ENCODE measurements around the gene UGT1A9.

Gene UGT1A9

DNA sequence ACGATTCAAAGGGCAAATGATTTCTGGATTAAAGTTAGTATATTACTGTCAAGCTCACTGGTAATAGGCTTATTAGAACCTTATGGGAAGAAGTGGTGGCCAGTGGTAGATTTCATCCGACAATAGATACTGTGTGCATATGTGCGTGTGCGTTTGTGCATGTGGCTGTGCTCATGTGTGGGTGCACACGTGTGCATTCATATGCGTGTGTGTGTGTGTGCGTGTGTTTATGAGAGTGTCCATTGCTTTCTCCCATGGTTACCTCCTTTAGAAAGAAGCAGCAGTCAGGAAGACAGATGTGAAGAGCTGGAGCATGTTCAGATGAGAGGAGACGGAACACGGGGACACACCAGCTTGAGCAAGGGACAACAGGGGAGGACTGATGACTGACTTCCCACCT is 97.6 kb downstream of the UGT1A9 start:
- no peak overlapping the region for H3K9ac ChIP-seq (ENCODE audit: low read depth, low read length)
- no peaks in the 10 kb centered on the region for H3K36me3 ChIP-seq (ENCODE audit: insufficient read depth, low read length)
- H3K9me3 ChIP-seq (ENCODE audit: insufficient read depth, low read length, severe bottlenecking): no peaks in the 10 kb centered on the region
- H3K27ac ChIP-seq (ENCODE audit: low read length): no peak overlapping the region
- H3K4me3 ChIP-seq (ENCODE audit: low read depth in 1 of 2, low read length in 2 of 2): no peak overlapping the region
- H4K20me1 ChIP-seq (ENCODE audit: insufficient read depth, low read length): no peaks in the 10 kb centered on the region
- DNase-seq (no peak), ATAC-seq (ENCODE audit: insufficient read depth, low read depth) (no peak)
- TF ChIP-seq, protein P1, sequence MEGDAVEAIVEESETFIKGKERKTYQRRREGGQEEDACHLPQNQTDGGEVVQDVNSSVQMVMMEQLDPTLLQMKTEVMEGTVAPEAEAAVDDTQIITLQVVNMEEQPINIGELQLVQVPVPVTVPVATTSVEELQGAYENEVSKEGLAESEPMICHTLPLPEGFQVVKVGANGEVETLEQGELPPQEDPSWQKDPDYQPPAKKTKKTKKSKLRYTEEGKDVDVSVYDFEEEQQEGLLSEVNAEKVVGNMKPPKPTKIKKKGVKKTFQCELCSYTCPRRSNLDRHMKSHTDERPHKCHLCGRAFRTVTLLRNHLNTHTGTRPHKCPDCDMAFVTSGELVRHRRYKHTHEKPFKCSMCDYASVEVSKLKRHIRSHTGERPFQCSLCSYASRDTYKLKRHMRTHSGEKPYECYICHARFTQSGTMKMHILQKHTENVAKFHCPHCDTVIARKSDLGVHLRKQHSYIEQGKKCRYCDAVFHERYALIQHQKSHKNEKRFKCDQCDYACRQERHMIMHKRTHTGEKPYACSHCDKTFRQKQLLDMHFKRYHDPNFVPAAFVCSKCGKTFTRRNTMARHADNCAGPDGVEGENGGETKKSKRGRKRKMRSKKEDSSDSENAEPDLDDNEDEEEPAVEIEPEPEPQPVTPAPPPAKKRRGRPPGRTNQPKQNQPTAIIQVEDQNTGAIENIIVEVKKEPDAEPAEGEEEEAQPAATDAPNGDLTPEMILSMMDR (IDR thresholded peaks at IDR 0.05; ENCODE audit: borderline replicate concordance, extremely low read depth, low read length, poor library complexity, severe bottlenecking): no peak
- H3K79me2 ChIP-seq (ENCODE audit: insufficient read depth, low read length): no peaks in the 10 kb centered on the region
- no peaks in the 10 kb centered on the region for H3K4me1 ChIP-seq (ENCODE audit: insufficient read depth, low read length)
- no peak overlapping the region for H2AFZ ChIP-seq (ENCODE audit: low read depth, low read length)
- H3K4me2 ChIP-seq (ENCODE audit: insufficient read depth, low read length): no peak overlapping the region
- H3K27me3 ChIP-seq (ENCODE audit: insufficient read depth, low read length, poor library complexity): peaks cover 4% of the 10 kb centered on the region

DNA sequence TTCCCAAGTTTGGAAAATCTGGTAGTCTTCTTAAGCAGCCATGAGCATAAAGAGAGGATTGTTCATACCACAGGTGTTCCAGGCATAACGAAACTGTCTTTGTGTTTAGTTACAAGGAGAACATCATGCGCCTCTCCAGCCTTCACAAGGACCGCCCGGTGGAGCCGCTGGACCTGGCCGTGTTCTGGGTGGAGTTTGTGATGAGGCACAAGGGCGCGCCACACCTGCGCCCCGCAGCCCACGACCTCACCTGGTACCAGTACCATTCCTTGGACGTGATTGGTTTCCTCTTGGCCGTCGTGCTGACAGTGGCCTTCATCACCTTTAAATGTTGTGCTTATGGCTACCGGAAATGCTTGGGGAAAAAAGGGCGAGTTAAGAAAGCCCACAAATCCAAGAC is 100.5 kb downstream of the UGT1A9 start:
- no peaks in the 10 kb centered on the region for H4K20me1 ChIP-seq (ENCODE audit: insufficient read depth, low read length)
- no peaks in the 10 kb centered on the region for H3K27me3 ChIP-seq (ENCODE audit: insufficient read depth, low read length, poor library complexity)
- no peaks in the 10 kb centered on the region for H3K36me3 ChIP-seq (ENCODE audit: insufficient read depth, low read length)
- H3K4me3 ChIP-seq (ENCODE audit: low read depth in 1 of 2, low read length in 2 of 2): no peak overlapping the region
- TF ChIP-seq, protein P1 (IDR thresholded peaks at IDR 0.05; ENCODE audit: borderline replicate concordance, extremely low read depth, low read length, poor library complexity, severe bottlenecking): no peak
- no peak for TF ChIP-seq EZH2 (IDR thresholded peaks at IDR 0.05; ENCODE audit: borderline replicate concordance, low read depth, low read length, severe bottlenecking)
- DNase-seq (no peak), ATAC-seq (ENCODE audit: insufficient read depth, low read depth) (no peak)
- no peak overlapping the region for H3K4me2 ChIP-seq (ENCODE audit: insufficient read depth, low read length)
- H3K9me3 ChIP-seq (ENCODE audit: insufficient read depth, low read length, severe bottlenecking): no peaks in the 10 kb centered on the region
- no peaks in the 10 kb centered on the region for H3K79me2 ChIP-seq (ENCODE audit: insufficient read depth, low read length)
- H3K27ac ChIP-seq (ENCODE audit: low read length): no peak overlapping the region
- no peaks in the 10 kb centered on the region for H3K4me1 ChIP-seq (ENCODE audit: insufficient read depth, low read length)
- no peak overlapping the region for H3K9ac ChIP-seq (ENCODE audit: low read depth, low read length)
- H2AFZ ChIP-seq (ENCODE audit: low read depth, low read length): no peak overlapping the region

DNA sequence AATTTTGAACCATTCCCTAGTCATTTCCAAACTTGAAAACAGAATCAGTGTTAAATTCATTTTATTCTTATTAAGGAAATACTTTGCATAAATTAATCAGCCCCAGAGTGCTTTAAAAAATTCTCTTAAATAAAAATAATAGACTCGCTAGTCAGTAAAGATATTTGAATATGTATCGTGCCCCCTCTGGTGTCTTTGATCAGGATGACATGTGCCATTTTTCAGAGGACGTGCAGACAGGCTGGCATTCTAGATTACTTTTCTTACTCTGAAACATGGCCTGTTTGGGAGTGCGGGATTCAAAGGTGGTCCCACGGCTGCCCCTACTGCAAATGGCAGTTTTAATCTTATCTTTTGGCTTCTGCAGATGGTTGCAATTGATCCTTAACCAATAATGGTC is 100.9 kb downstream of the UGT1A9 start:
- no peak overlapping the region for H2AFZ ChIP-seq (ENCODE audit: low read depth, low read length)

More for the DNA sequence above, 100.9 kb downstream of the UGT1A9 start:
- no peaks in the 10 kb centered on the region for H4K20me1 ChIP-seq (ENCODE audit: insufficient read depth, low read length)
- H3K4me1 ChIP-seq (ENCODE audit: insufficient read depth, low read length): no peaks in the 10 kb centered on the region
- no peak overlapping the region for H3K4me3 ChIP-seq (ENCODE audit: low read depth in 1 of 2, low read length in 2 of 2)
- no peak overlapping the region for H3K4me2 ChIP-seq (ENCODE audit: insufficient read depth, low read length)
- ATAC-seq (ENCODE audit: insufficient read depth, low read depth): no peak
- no peaks in the 10 kb centered on the region for H3K79me2 ChIP-seq (ENCODE audit: insufficient read depth, low read length)
- no peaks in the 10 kb centered on the region for H3K27me3 ChIP-seq (ENCODE audit: insufficient read depth, low read length, poor library complexity)
- H3K9me3 ChIP-seq (ENCODE audit: insufficient read depth, low read length, severe bottlenecking): no peaks in the 10 kb centered on the region
- TF ChIP-seq, protein P1 (IDR thresholded peaks at IDR 0.05; ENCODE audit: borderline replicate concordance, extremely low read depth, low read length, poor library complexity, severe bottlenecking): no peak
- no peak for TF ChIP-seq EZH2 (IDR thresholded peaks at IDR 0.05; ENCODE audit: borderline replicate concordance, low read depth, low read length, severe bottlenecking)
- H3K27ac ChIP-seq (ENCODE audit: low read length): no peak overlapping the region
- H3K36me3 ChIP-seq (ENCODE audit: insufficient read depth, low read length): no peaks in the 10 kb centered on the region
- DNase-seq: no peak
- no peak overlapping the region for H3K9ac ChIP-seq (ENCODE audit: low read depth, low read length)

Measured in DND-41 (cell line).